Measurements from ENCODE around the gene MTOR.

- TF ChIP-seq CTCF (IDR thresholded peaks at IDR 0.05 in 8 of 11, conservative IDR thresholded peaks at IDR 0.05 in 3 of 11) (no peak), POLR2A (IDR thresholded peaks at IDR 0.05) (no peak), POLR2AphosphoS5 (IDR thresholded peaks at IDR 0.05) (no peak)
These were observed 82.0 kb downstream of the MTOR start for GRCh38 chr1:11180342-11180744.

All from spleen (tissue), 7 donors.